Measurements from ENCODE around the gene TRMT10A.

DNA sequence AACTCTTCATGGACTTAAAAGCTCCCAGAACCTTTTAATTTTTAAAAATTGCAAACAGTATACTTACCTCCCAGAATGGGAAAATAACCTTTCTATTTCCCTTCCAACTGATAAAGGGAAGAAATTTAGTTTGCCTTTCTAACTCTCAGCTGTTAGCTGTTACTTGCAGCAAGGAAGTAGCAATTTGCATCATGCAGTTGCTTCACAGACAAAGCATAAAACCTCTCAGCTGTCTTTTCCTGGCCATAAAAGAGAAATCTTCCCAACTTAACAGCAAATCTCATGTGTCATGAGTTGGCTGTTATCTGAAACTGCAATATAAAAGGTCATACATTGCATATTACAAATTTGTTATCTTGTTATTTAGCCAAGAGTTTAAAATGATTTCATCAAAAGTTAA, 34.6 kb downstream of the TRMT10A start:
- no peak for TF ChIP-seq CTCF (IDR thresholded peaks at IDR 0.05)
- TF ChIP-seq POLR2A (IDR thresholded peaks at IDR 0.05) = no peak
